HS-27A (cell line): ENCODE measurements around the gene SPATA31E1.
"Not testable (repeated sequence)": the region's sequence is repeated elsewhere in the genome, so short reads cannot be mapped to it uniquely, and the experiment has no call there.

ENCODE experiments used
- DNase-seq: peaks from one replicate; pipeline ENCODE4 v3.0.0-alpha.2; 2012; ENCODE audit warnings: low read depth, missing footprints

SPATA31E1 gene

DNA sequence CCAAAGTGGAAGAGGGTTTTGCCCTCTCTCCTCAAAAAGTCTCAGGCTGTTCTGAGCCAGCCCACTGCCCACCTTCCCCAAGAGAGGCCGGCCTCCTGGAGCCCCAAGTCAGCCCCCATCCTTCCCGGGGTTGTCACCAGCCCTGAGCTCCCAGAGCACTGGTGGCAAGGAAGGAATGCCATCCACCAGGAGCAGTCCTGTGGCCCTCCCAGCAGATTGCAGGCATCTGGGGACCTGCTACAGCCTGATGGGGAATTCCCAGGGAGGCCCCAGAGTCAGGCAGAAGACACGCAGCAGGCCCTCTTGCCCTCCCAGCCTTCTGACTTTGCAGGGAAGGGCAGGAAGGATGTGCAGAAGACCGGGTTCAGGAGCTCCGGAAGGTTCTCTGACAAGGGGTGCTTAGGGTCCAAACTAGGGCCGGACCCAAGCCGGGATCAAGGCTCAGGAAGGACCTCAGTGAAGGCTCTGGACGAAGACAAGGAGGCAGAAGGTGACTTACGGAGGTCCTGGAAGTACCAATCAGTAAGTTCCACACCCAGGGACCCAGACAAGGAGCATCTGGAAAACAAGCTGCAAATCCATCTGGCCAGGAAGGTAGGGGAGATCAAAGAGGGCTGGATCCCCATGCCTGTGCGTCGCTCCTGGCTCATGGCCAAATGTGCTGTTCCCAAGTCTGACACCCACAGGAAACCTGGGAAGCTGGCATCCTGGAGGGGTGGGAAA, 3.7 kb downstream of the SPATA31E1 start:
- no peak for DNase-seq

DNA sequence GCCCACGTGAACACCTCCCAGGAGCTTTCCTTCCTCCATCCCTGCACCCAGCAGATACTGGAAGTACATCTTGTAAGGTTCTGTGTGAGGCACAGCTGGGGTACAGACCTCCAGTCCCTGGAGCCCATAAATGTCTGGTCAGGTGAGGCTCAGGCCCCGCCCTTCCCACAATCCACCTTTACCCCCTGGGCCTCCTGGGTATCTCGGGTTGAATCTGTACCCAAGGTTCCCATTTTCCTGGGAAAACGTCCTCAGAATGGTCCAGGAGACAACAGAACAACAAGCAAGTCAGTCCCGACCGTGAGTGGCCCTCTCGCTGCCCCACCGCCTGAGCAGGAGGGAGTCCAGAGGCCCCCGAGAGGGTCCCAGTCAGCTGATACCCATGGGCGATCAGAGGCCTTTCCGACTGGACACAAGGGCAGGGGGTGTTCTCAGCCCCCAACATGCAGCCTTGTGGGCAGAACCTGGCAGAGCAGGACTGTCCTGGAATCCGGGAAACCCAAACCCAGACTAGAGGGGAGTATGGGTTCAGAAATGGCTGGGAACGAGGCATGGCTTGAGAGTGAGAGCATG, 4.3 kb downstream of the SPATA31E1 start:
- DNase-seq: no peak

DNA sequence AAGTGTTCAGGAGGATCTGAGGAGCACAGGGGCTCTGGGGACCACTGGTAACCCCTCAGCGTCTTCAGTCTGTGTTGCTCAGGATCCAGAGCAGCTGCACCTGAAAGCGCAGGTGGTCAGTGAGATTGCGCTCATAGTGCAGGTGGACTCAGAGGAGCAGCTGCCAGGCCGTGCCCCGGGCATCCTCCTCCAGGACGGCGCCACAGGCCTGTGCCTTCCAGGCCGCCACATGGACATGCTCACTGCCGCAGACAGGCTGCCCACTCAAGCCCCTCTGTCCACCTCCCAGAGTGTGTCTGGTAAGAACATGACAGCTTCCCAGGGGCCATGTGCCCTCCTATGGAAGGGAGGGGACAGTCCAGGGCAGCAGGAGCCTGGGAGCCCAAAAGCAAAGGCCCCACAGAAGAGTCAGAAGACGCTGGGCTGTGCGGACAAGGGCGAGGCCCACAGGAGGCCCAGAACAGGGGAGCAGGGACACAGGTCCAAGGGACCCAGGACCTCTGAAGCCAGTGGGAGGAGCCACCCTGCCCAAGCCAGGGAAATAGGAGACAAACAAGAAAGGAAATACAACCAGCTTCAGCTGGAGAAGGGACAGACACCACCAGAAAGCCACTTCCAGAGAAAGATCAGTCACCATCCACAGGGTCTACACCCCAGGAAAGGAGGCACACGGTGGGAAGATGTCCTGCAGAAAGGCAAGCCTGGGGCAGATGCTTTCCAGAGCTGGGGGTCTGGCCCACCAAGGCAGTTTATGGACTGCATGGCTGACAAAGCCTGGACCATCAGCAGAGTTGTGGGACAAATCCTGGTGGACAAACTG, 5.2 kb downstream of the SPATA31E1 start:
- no peak for DNase-seq

DNA sequence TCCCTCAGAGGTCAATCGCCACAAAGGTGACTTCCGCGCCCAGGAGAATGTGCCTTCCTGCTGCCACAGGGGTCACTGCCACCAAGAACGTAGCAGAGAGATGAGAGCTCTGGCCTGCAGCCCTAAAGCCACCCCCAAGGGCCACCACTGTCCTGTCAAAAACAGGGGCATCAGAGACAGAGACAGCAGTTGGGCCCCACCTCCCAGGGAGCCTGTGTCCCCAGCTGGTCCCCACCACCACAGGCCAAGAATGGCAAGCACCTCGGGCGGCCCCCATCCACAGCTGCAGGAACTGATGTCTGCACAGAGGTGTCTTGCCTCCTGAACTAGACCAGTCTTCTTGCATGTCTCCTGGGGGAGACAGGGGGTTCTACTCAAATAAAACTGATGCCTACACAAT, 5.8 kb downstream of the SPATA31E1 start:
- no peak for DNase-seq

DNA sequence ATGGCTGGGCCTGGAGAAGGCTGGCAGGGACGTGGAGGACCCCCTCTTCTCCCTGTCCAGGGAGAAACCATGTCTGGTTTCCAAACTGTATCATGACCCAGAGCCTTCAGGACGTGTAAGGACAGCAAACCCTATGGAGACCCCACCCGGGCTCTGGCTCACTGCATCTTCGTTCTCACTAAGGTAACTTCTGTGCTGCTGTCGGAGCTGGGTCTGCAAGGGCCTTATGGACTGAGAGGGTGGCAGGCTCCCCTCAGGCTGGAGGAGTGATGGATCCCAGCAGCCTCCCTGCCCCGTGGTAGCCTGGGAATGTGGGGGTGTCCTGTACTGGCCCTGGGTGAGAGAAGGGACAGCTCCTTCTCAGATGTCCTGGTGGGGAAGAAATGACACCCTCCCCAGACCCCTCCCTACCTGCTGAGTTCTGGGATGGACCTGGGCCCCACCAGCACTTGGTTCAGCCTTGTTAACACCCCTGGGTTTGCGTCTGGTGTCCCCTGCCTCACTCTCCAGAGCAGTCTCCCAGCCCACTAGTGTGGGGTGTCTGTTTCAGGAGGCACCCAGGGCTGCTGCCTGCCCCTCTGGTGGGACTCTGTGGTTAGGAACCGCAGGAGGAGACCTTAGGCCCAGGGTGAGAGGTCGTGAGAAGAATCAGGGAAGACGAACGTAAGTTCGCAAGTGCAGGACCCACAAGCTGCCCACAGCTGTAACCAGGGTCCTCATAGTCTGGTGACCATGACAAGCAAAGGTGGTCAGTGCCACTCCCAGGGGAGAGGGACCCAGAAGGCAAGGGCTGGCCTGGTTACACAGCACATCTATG, 6.6 kb downstream of the SPATA31E1 start:
- DNase-seq: no peak

DNA sequence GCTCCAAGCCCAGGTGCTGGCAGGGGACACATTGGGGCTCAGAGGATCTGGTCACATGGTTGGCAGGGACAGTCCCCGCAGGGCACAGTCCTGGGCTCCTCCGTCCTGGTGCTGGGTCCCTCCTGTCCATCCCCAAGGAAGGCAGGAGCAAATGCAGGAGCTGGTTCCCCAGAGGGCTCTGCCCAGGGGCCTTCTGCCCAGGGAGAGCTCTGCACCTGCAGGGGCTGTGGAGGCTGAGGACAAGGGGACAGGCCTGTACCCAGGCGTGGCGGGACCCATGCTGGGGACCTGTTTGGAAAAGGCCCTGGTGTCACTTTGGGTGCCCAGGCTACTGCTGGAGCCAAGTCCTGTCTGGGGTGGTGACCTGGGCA, 7.2 kb downstream of the SPATA31E1 start:
- no peak for DNase-seq

DNA sequence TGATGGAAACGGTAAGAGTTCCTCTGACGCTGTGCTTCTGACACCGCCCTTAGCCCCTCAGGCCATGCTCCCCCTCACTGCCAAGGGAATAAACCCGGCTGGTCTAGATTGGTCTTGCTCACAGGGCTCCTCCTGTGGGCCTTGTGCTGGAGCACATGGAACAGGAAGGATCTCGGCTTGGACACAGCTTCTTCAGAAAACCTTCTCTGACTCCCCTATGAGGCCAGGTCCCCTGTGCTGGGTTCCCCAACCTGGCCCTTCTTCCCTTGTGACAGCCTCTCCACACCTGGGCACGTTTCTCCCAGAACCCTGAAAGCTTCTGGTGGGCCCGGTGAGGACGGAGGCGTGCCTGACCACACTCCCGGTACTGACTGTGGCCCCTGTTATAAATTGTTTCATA, 8.2 kb downstream of the SPATA31E1 start:
- no peak for DNase-seq

DNA sequence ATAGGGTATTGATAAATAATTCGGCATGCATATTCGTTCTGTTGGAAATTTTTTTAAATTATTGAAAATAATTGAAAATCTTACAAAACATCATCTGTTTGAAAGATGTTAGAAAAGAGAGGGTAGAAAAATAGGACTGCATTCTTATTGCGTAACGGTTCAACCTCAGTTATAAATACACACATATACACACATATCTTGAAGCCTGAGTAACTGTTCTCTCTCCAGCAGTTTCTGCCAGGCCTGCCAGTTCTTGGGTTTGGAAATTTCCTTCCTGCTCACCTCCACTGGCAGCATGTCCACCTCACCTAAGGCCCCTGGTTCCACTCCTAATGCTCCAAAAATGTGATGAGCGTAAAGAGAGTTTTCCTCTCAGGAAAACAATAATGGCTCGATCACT, 9.1 kb downstream of the SPATA31E1 start:
- DNase-seq: no peak

DNA sequence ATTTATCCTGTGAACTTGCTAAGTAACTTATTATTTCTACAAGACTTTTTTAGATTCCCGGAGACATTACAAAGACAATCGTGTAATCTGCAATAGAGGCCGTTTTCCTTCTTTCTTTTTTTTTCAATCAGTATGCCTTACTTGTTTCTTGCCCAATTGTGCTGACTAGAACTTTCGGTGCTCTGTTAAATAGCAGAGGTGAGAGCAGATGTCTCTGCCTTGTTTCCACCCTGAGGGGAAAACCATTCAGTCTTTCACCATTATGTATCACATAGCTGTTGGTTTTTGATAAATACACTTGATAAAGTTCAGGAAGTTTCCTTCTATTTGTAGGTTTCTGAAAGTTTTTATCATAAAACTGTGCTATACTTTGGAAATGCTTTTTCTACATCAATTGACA, 10.3 kb downstream of the SPATA31E1 start:
- no peak for DNase-seq

DNA sequence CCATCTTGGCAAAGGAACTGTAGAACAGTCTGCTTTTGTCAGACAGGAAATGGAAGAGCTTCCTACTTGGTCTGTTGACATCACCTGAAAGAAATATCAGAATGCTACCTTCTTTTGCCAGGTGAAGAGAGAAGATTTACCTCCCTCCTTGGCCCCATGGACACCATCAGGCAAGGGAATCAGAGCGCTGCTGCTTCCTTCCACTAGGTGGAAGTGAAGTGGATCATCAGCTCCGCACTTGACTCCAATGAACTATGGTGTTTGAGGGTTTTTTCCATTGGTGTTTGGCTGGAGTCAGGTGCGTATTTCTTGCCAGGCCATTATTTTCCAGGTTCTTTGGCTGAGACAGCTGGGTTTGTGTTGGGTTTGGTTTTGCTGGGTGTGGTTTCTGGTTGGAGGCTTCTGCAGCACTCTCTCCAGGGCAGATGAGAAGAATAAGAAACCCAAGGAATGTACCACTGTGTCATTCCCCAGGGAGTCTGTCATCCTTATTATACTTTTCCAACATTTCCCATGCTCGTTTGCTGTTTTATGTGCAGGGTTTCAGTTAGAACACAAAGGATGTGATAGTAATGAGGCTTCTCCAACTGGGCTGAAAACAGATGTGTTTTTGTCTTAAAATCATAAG, 12.4 kb downstream of the SPATA31E1 start:
- no peak for DNase-seq

DNA sequence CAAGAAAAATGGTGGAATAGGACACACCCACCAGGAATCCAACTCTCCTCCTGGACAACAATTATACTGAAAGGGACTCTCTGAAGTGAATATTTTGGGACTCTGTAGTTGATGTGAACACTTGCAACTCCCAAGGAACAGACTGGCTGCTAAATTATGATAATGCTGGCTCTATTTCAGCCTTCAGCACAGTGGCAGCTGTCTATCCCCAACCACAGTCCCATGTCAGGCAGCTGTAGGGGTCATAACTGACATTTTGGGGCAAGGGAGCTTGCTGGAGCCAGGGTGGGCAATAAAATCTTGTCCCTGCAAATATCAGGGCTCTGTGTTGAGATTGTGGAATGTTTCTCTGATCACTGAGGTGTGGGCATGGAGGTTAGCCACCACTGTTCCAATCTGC, 14.2 kb downstream of the SPATA31E1 start:
- no peak for DNase-seq

DNA sequence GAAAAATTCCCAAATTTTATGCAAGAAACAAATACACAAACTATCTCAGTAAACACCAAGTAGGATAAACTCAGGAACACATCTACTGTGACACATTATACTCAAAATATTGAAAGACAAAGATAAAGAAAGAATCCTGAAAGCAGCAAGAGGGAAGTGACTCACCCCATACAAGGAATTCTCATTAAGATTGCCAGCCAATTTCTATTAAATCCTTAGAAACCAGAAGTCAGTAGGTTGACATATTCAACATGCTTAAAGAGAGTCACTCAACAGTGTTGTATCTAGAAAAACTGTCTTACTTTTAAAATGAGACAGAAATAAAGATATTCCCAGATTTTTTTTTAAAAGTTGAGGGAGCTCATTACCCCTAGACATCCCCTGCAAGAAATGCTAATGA, 15.5 kb downstream of the SPATA31E1 start:
- DNase-seq: no peak

DNA sequence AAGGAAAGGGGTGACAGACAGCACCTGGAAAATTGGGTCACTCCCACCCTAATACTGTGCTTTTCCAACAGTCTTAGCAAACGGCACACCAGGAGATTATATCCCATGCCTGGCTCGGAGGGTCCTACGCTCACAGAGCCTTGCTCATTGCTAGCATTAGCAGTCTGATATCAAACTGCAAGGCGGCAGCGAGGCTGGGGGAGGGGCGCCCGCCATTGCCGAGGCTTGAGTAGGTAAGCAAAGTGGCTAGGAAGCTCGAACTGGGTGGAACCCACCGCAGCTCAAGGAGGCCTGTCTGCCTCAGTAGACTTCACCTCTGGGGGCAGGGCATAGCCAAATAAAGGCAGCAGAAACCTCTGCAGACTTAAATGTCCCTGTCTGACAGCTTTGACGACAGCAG, 19.7 kb downstream of the SPATA31E1 start:
- not testable (repeated sequence) for DNase-seq

DNA sequence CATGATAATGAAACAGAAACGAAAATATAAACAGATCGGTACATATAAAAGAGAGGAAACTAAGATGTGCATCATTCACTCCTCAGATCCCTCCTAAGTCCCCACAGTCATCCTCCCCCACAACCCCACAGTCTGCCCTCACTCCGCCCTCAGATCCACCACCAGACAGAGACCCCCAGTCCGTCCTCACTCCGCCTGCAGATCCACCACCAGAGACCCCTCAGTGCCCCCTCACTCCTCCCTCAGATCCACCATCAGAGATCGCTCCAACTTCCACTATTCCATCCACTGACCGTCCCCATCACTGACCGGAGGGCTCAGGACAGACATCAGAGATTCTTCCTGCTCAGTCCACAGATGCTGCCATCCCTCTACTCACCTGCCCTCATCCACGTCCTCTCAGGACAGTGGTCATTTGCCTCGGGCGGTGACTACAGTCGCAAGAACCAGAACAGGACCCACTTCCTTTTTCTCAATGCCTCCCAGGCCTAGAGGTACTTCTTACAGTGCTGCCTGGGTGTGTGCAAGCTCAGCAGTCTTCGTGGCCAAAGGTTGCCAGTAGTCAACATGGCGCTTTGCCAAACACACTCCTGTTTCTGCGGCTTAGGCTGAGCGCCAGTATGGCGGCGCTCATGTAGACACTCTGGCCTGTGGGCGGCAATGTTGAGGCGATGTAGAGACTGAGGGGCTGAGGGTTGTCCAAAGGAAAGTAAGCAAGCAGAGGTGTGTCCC, 26.8 kb downstream of the SPATA31E1 start:
- DNase-seq: no peak

DNA sequence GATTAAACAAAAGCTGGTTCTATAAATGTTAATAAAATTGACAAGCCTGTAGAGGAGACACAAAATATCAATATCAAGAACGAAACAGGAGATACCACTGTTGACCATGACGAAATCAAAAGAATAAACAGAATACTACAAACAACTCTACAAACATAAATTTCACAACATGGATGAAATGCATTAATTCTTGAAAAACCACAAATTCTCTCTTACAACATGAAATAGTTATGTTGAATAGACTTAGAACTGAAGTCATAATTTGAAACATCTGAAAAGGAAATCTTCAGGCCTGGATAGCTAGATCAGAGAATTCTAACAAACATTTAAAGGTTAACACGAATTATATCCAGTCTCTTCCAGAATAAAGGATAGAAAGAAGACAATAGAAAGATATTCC, 28.1 kb downstream of the SPATA31E1 start:
- no peak for DNase-seq

DNA sequence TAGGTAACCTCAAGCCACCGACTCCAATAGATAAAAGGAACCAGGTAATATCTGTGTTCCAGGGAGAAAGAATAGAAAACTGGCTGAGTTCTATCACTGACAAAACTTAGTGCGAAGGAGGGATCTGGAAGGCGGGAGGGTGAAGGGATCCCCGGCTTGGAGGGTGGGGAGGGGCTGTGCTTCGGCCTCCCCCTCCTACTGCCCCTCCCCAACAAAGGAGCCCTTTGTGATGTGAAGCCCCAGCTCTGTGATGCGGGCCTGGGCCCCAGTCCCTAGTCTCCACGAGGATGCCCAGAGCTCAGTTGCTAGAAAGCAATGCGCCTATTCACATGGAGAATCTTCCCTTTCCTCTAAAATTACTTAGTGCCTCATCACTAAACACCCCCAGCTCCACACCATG, 35.0 kb downstream of the SPATA31E1 start, which contains the start of gene SPATA31C1:
Gene SPATA31C1 (plus strand): TSS at position 301 of the 400 bp plus-strand sequence.
- DNase-seq: not testable (repeated sequence)

DNA sequence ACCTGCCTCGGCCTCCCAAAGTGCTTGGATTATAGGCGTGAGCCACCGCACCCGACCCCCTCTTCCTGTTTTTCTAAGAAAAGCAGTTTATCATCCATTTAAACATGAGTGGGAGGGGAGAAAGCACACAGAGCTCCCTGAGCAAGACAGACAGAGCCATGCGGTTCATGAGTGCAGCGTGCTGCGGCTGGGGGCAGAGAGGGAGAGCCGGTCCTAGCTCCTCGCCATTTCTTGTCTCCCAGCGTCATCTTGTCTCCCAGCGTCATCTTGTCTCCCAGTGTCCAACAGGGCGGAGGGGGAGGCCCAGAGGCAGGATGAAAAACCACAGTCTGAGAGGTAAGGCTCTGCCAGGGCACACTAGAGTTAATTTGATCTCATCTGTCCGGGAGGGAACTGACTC, 36.3 kb downstream of the SPATA31E1 start:
- not testable (repeated sequence) for DNase-seq

DNA sequence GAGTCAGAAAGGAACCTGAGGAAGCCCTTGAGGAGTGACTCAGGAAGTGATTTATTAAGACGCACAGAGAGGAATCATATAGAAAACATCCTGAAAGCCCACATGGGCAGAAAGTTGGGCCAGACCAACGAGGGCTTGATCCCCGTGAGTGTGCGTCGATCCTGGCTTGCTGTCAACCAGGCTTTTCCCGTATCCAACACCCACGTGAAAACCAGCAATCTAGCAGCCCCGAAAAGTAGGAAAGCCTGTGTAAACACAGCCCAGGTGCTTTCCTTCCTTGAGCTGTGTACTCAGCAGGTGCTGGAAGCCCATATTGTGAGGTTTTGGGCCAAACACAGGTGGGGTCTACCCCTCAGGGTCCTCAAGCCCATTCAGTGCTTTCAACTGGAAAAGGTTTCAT, 38.9 kb downstream of the SPATA31E1 start:
- DNase-seq: not testable (repeated sequence)

DNA sequence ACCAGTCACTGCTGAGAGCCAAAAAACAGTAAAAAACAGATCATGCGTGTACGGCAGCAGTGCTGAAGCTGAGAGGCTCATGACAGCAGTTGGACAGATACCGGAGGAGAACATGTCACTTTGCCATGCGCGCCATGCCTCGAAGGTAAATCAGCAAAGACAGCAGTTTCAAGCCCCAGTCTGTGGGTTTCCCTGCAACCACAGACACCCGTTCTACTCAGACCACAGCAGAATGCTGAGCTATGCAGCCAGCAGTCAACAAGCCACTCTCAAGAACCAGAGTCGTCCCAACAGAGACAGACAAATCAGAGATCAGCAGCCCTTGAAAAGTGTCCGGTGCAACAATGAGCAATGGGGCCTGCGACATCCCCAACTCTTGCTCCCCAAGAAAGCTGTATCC, 40.3 kb downstream of the SPATA31E1 start:
- not testable (repeated sequence) for DNase-seq

DNA sequence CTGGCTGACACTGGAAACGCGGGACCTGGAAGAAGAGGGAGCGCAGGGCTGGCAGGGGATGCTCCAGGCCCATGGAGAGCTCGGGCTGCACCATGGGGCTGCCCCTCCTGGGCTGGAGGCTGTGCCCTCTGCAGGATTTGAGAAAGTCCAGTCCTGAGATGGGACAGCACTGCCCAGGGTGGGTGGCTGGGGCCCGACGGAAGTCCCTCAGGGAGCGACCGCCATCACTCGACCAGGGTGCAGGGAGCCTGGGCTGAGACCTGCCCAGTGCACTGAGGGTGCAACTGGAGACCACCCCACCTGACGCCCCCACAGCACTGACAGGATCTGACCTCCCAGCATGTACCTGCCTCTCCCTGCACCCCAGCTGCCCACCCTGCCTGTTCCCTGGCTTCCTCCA, 42.2 kb downstream of the SPATA31E1 start:
- not testable (repeated sequence) for DNase-seq

DNA sequence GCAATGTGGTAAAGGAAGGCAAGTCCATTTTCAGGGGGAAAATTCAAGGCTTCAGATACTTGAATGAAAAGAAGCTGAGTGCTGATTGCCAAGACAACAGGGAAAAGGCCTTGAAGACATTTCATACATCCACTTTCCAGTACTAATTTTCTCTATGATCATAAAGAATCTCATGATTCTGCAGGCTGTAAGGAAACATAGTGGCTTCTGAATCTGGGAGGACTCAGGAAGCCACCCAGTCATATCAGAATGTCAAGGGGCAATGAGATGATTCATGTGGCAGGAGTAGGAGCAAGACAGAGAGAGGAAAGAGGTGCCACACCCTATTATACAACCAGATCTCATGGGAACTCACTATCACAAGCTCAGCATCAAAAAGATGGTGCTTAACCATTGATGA, 46.5 kb downstream of the SPATA31E1 start:
- DNase-seq: not testable (repeated sequence)
